Measurements from ENCODE around the gene SPP2. TPM values are rescaled to one million over a fixed set of nuclear protein-coding genes. Genes with fewer than 3 reads are reported as not detected.

The SPP2 gene
- total and polyA plus RNA-seq, 2 of the 8 experiments (the other 6 are each of a cell fraction or from before 2014, with no cell fraction given), result not detected

DNA sequence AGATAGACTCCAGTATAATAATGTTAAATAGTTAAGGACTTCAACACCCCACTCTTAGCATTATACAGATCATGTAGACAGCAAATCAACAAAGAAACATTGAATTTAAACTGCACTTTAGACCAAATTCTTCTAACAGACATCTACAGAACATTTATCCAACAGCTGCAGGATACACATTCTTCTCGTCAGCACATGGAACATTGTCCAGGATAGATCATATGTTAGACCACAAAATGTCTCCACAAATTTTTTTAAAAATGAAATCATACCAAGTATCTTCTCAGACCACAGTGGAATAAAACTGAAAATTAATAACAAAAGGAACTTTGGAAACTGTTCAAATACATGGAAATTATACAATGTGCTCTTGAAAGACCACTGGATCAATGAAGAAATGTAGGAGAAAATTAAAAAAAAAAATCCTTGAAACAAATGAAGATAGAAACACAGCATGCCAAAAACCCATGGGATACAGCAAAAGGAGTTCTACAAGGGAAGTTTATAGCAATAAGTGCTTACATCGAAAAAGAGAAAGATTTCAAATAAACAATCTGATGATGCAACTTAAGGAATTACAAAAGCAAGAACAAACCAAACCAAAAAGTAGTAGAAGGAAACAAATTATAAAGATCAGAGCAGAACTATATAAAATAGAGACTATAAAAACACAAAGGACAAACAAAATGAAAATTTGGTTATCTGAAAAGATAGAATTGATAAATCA, 12.3 kb upstream of the SPP2 start:
- DNase-seq (ENCODE audit: low read depth in 1 of 2, low spot score in 2 of 2), result no peak
- TF ChIP-seq SIRT6 (IDR thresholded peaks at IDR 0.05; ENCODE audit: low read length), result no peak
- TF ChIP-seq MAFK (IDR thresholded peaks at IDR 0.05; ENCODE audit: low read depth, low read length), result no peak
- no peak for TF ChIP-seq CBX5 (IDR thresholded peaks at IDR 0.05; ENCODE audit: low read depth, low read length)
- TF ChIP-seq YY1 (IDR thresholded peaks at IDR 0.05; ENCODE audit: low read depth, low read length), result no peak
- TF ChIP-seq HDAC2 (IDR thresholded peaks at IDR 0.05; ENCODE audit: borderline replicate concordance in 1 of 2, low read depth in 2 of 2, low read length in 2 of 2), result no peak
- no peak for TF ChIP-seq KDM1A (IDR thresholded peaks at IDR 0.05; ENCODE audit: borderline replicate concordance, low read length)
- TF ChIP-seq, protein P1, sequence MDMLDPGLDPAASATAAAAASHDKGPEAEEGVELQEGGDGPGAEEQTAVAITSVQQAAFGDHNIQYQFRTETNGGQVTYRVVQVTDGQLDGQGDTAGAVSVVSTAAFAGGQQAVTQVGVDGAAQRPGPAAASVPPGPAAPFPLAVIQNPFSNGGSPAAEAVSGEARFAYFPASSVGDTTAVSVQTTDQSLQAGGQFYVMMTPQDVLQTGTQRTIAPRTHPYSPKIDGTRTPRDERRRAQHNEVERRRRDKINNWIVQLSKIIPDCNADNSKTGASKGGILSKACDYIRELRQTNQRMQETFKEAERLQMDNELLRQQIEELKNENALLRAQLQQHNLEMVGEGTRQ (IDR thresholded peaks at IDR 0.05; ENCODE audit: low read length), result no peak
- TF ChIP-seq TAF1 (IDR thresholded peaks at IDR 0.05; ENCODE audit: low read depth, low read length), result no peak
- TF ChIP-seq BCL11A (IDR thresholded peaks at IDR 0.05; ENCODE audit: low read depth in 2 of 2, low read length in 2 of 2), result no peak
- TF ChIP-seq, protein P2, sequence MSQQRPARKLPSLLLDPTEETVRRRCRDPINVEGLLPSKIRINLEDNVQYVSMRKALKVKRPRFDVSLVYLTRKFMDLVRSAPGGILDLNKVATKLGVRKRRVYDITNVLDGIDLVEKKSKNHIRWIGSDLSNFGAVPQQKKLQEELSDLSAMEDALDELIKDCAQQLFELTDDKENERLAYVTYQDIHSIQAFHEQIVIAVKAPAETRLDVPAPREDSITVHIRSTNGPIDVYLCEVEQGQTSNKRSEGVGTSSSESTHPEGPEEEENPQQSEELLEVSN (IDR thresholded peaks at IDR 0.05), result no peak
- no peak for TF ChIP-seq CHD2 (IDR thresholded peaks at IDR 0.05; ENCODE audit: low read length)
- TF ChIP-seq NRF1 (IDR thresholded peaks at IDR 0.05; ENCODE audit: low read depth, low read length), result no peak

More for the DNA sequence above, 12.3 kb upstream of the SPP2 start:
- Histone ChIP-seq H3K9me3 (ENCODE audit: insufficient read depth in 2 of 2, low read depth in 1 of 2, low read length in 1 of 2) (no peaks in the 10 kb centered on the region), H3K4ac (replicated peaks; ENCODE audit: insufficient read length, low read depth, low read length) (no peak overlapping the region), H3K56ac (replicated peaks; ENCODE audit: insufficient read length, low read depth, low read length) (no peak overlapping the region), H4K5ac (ENCODE audit: insufficient read length, low read depth, low read length) (no peak overlapping the region), H2BK20ac (ENCODE audit: low read length) (no peak overlapping the region), H3K27ac (ENCODE audit: low read depth, low read length) (no peak overlapping the region), H3K18ac (ENCODE audit: extremely low read depth, low read length) (no peak overlapping the region), H3K36me3 (ENCODE audit: control insufficient read depth in 2 of 4, insufficient read depth in 4 of 4, low read length in 3 of 4) (no peaks in the 10 kb centered on the region), H2BK120ac (replicated peaks; ENCODE audit: low read depth, low read length) (no peak overlapping the region), H2AFZ (ENCODE audit: low read length) (no peak overlapping the region), H3K4me2 (ENCODE audit: insufficient read depth in 1 of 2, low read depth in 2 of 2, low read length in 2 of 2) (no peak overlapping the region), H3K27me3 (replicated peaks in 1 of 4; ENCODE audit: control insufficient read depth in 3 of 4, extremely low read depth in 1 of 4, insufficient read depth in 3 of 4, low read length in 3 of 4) (no peaks in the 10 kb centered on the region), H2BK12ac (ENCODE audit: low read depth, low read length) (no peak overlapping the region), H3K4me1 (replicated peaks in 1 of 4; ENCODE audit: control insufficient read depth in 3 of 4, insufficient read depth in 4 of 4, low read length in 3 of 4) (no peaks in the 10 kb centered on the region), H2BK5ac (ENCODE audit: low read depth, low read length) (no peak overlapping the region), H3K23me2 (ENCODE audit: low read depth, low read length) (no peaks in the 10 kb centered on the region), H3K23ac (ENCODE audit: insufficient read length) (no peak overlapping the region), H4K8ac (ENCODE audit: extremely low read depth, insufficient read depth, low read length) (no peak overlapping the region), H3K9ac (replicated peaks in 1 of 4; ENCODE audit: extremely low read depth in 1 of 4, low read depth in 3 of 4, low read length in 3 of 4) (no peak overlapping the region), H3K79me2 (ENCODE audit: control insufficient read depth in 1 of 2, insufficient read depth in 2 of 2, low read length in 2 of 2) (no peaks in the 10 kb centered on the region), H3K4me3 (ENCODE audit: extremely low read depth in 1 of 4, insufficient read depth in 2 of 4, low read depth in 3 of 4, low read length in 4 of 4) (no peak overlapping the region), H3K79me1 (ENCODE audit: low read depth, low read length) (no peaks in the 10 kb centered on the region), H4K20me1 (replicated peaks in 1 of 2; ENCODE audit: control insufficient read depth in 1 of 2, insufficient read depth in 2 of 2, low read length in 2 of 2) (no peaks in the 10 kb centered on the region), H3K14ac (ENCODE audit: insufficient read length) (no peak overlapping the region), H2AK5ac (ENCODE audit: low read depth, low read length) (no peak overlapping the region), H4K91ac (replicated peaks; ENCODE audit: insufficient read length, low read length) (no peak overlapping the region), H2BK15ac (ENCODE audit: low read length) (no peak overlapping the region)
- FAIRE-seq, result no peak
- POLR2A ChIA-PET (ENCODE audit: partially characterized antibody), result no interaction called here
- WGBS, 2 experiments (ENCODE audit: extremely low coverage in 1 of 2, insufficient coverage in 1 of 2, insufficient read length in 1 of 2, insufficient replicate concordance in 2 of 2, low coverage in 1 of 2, low lambda C conversion rate in 2 of 2, missing lambda C conversion rate in 1 of 2), result 87% methylated on average over 2 of the region's 2 CpGs; no CpG with 5 or more reads in 1 of the 2 experiments
- CTCF ChIA-PET (ENCODE audit: partially characterized antibody), result no interaction called here

All from H1 (cell line).